ENCODE results near the gene EPHA10.
"Not testable (repeated sequence)": the region's sequence is repeated elsewhere in the genome, so short reads cannot be mapped to it uniquely, and the experiment has no call there.

The EPHA10 gene

DNA sequence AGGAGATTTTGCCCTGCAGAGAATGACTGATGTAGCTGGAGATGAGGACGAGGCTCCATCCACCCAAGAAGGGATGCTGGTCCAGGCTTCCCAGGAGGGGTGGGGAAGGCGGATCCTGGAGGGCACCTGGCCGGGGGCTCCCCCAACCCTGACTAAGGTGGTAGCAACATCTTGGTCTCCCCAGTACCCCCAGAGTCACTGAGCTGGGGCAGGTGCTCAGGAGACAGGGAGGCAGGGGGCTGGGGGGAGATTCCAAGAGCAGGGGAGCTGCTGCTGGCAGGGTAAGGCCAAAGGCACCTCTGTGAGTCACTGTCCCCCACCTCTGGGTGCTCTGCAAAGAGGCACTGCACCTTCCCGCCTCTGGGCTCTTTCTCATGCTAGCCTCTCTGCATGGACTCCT, 48.6 kb downstream of the EPHA10 start:
- DNase-seq (ENCODE audit: low read depth in 2 of 2): no peak

DNA sequence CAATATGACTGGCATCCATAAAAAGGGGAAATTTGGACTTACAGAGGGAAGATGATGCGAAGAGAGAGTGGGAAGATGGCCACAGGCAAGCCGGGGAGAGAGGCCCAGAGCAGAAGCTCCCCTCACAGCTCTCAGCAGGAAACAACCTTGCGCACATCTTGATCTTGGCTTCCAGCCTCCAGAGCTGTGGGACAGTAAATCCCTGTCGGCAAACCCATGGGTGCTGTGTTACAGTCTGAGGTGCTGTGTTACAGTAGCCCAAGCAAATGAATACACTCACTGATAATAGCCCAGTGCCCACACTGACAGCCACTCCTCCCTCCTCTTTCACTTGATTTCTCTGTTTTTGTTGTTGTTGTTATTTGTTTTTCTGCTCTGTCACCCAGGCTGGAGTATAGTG, 50.2 kb downstream of the EPHA10 start:
- DNase-seq (ENCODE audit: low read depth in 2 of 2): no peak

DNA sequence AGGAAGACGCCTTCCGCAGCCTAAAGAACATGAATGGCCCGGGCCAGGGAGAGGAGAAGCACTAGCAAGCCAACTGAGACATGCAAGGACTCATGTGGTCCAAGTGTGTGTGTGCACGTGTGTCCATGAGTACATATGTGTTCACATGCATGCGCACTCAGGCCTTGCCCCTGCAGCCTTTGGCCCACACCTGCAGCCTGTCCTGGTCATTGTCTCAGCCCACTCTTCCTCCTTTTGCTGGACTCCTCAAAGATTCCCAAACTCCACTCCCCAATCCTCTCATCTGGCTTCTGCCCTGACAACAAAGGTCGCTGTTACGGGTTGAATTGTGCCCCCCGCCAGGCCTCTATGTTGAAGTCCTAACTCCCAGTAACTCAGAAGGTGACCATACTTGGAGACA, 50.7 kb downstream of the EPHA10 start:
- DNase-seq (ENCODE audit: low read depth in 2 of 2): no peak

DNA sequence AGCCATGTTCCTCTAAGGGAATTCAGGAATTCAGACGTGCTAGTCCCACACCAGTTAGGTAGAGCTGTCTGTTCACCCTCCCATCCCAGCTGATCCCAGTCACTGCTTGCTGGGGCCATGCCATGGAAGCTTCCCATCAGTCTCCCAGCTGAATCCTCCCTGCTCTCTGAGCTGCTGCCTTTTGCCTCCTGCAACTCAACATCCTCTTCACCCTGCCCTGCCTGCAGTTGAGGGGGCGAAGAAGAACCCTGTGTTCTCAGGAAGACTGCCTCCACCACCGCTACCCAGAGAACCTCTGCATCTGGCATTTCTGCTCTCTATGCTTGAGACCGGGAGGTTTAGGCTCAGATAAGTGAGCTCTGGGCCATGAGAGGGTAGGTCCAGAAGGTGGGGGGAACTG, 56.4 kb downstream of the EPHA10 start:
- DNase-seq (ENCODE audit: low read depth in 2 of 2): no peak

DNA sequence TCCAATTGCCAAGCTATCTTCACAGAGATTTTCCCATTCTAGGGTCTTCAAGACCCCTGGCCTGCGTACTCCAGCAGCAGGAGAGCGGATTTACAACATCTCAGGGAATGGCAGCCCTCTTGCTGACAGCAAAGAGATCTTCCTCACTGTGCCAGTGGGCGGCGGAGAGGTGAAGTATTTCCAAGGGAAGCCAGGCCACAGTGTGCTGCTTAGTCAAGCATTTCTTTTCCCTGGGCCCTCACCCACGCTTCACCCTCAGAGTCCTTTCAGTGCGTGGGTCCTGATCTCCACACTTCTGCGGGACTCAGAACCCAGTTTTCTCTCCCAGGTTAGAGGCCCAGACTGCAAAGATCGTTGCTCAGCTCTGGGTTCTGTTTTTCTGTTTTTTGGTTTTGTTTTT, 59.5 kb downstream of the EPHA10 start:
- DNase-seq (ENCODE audit: low read depth in 2 of 2): peak in 1 of 2 donors; percentile 7

DNA sequence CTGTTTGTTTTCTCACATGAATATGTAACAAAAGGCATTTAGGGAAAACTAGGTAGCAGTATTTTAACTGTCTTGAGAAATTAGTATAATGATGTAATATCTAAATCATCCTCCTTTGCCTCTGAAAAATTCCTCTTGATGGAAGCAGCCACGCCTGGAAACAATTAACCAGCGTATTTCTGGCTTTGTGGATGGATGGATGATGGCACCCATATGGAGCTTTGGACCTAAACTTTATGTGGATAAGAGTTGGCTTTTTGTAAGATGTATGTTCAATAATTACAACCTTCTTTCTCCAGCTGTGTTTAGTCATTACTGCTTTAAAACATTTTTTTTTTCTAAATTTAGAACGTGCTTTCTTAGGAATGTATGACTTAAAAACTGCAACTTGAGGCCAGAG, 60.0 kb downstream of the EPHA10 start:
- DNase-seq (ENCODE audit: low read depth in 2 of 2): no peak

DNA sequence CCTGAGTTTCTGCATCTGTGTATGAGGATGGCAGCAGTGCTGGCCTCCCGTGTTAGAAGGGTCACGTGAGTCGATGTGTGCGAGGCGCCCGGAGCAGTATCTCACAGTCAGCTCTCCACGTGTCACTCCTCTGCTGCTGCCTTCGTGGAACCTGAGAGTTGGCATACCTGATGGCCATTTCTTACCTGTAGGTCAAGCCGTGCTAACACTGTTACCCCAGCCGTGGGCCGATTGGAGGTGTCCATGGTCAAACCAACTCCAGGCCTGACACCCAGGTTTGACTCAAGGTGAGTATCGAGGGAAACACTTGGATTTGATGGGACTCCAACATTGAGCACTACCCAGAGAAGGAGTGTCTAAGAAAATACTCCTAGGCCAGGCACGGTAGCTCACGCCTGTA, 61.9 kb downstream of the EPHA10 start:
- no peak for DNase-seq (ENCODE audit: low read depth in 2 of 2)

DNA sequence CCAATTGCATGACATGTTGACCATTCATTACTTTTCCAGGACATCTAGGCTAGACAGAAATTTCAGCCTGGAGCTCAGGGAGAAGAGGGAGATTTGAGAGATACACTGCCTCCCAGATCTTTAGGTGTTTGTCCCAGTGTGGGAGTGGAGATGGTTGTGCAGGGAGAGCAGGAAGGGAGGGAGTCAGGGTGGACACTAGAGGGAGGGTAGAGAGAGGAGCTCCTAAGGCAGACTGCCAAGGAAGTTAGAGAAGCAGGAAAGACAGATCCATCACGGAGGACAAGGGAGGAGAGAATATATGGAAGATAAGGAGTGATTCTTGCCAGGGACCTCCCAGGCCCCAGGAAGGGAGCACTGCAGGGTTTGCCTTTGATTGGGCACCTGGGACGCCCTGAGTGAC, 63.9 kb downstream of the EPHA10 start:
- DNase-seq (ENCODE audit: low read depth in 2 of 2): no peak

DNA sequence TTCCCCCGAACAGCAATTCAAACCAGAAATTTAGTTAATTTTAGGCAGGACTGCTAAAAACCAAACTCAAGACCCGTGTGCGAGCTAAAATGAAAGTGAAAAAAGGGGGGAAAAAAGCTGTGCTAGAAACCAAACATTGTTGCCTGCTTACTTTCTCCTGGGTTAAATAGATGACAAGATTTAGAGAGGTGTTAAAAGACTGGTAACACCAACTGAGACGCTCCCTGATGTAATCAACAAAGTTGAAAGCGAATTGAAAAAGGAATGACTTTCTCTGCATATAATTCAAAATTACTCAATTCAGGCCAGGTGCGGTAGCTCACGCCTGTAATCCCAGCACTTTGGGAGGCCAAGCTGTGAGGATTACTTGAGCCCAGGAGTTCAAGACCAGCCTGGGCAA, 65.8 kb downstream of the EPHA10 start:
- DNase-seq (ENCODE audit: low read depth in 2 of 2): no peak

DNA sequence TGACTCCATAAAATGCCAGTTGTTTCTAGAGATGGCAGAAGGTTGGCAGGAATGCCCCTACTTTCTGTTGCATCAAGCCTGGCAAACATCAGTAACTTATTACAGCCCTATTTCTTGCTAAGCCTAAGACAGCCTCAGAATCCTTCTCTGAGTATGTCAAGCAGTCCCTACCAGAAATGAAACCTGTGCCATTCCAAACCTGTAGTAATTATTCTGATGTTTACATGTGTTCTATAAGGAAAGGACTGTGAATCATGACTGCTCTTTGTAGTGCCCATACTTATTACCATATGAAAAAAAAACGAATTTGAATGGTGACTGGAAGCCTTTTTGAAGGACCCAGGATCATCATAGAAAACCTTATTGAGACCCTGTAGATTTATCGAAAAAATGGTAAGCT, 67.2 kb downstream of the EPHA10 start:
- DNase-seq (ENCODE audit: low read depth in 2 of 2): no peak

DNA sequence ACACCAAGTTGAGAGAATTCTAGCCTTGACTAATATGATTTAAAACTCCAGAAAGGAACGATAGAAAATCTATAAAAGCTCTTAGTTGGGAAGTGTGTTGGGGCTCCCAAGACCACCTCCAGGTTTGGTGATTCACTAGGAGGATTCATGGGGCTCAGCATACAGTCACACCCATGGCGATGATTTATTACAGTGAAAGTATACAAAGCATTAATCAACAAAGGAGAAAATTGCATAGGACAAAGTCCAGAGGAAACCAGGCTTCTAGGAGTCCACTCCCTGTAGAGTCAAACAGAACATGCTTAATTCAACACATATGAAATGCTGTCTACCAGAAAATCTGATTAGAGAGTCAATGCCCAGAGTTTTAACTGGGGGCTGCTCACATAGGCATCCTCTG, 67.8 kb downstream of the EPHA10 start:
- DNase-seq (ENCODE audit: low read depth in 2 of 2): no peak

DNA sequence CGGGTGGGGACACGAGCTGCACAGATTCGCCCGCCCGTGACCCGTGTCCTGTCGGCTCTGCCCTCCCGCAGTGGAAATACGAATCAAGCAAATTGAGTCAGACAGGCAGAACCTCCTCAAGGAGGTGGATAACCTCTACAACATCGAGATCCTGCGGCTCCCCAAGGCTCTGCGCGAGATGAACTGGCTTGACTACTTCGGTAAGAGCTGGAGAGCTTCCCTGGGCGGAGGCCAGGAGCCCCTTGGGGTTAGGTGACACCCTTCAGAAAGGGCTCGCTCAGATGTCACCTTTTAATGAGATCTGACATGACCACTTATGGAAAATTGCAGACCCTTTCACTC, 72.1 kb downstream of the EPHA10 start:
- no peak for DNase-seq (ENCODE audit: low read depth in 2 of 2)

DNA sequence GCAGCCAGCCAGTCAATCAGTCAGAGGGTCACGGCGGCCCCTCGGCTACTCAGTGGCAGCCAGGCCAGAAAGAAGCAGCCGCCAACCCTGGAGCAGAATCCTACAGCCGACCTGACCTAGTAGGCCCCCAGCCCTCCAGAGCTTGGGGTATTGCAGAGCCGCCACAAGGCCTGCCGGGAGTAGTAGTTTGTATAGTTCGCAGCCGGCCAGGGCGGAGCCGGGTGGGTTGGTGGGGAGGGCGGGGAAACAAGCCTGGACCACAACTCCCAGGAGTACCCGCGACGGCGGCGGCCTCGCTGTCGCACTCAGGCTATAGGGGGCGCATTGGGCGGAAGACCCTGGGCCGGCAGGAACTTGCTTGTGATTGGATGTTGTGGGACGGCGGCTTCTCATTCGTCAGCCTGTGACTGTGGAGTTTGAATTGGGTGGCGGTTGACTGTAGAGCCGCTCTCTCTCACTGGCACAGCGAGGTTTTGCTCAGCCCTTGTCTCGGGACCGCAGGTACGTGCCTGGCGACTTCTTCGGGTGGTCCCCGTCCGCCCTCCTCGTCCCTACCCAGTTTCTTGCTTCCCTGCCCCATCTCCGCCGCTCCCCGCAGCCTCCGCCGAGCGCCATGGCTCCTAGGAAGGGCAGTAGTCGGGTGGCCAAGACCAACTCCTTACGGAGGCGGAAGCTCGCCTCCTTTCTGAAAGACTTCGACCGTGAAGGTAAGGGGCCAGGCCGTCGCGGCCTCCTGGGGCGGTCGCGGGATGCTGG, 72.7 kb downstream of the EPHA10 start, which contains the start of gene CDCA8:
CDCA8 (plus strand) TSS at position 439 of the 756 bp plus-strand sequence; CDS start at position 614, 175 bp downstream.
- DNase-seq (ENCODE audit: low read depth in 2 of 2): peak; percentile 98 to 99

DNA sequence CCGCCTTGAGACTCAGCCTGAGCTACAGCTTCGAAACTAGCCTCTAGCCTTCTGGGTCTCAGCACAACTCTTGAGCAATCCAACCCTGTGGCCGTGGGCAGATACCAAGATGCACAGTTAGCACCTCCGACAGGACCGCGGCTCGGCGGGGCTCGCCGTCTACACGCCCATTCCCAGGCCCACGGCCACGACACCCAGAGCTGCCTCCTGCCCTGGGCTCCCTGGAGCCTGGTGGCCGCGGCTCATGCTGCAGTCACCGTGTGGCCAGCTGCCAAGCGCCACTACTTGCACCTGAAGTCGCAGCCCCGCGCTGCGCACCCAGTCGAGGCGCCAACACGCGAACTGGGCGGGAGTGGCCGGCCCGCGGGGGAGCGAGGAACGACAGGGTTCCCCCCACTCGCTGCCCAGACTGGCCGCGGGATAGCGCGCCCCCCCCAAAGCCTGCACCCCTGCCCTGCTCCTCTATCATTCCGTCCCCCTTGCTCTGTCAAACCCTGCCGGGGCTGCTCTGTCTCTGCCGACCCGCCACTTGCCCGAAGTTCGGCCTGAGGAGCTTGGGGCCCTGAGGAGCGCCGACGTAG, 73.3 kb downstream of the EPHA10 start:
- peak in 1 of 2 donors; percentile 7 for DNase-seq (ENCODE audit: low read depth in 2 of 2)

DNA sequence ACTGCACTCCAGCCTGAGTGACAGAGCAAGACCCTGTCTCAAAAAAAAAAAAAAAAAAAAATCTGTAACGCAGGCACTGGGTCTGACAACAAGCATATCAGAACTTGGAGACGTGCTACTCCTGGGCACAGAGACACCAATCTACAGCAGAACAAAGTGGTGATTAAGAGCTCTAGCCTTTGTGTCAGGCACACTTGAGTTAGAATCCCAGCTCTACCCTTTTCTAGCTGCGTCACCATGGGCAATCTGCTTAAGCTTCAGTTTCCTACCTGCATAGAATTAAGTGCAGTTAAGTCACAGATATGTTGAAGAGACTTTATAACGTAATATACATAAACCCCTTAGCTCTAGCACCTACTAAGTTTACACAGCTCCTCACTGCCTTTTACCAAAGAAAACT, 76.0 kb downstream of the EPHA10 start:
- DNase-seq (ENCODE audit: low read depth in 2 of 2): no peak

DNA sequence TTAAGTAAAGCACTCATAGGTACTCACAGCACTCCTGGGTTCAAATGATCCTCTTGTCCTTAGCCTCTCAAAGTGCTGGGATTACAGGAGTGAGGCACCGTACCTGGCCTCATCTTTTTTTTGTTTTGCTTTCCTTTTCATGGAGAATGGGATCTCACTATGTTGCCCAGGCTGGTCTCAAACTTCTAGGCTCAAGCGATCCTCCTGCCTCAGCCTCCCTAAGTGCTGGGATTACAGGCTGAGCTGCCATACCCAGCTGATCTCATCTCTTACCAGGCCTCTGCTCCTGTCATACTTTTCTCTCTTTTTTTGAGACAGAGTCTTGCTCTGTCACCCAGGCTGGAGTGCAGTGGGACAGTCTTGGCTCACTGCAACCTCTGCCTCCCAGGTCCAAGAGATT, 77.2 kb downstream of the EPHA10 start:
- DNase-seq (ENCODE audit: low read depth in 2 of 2): not testable (repeated sequence)

DNA sequence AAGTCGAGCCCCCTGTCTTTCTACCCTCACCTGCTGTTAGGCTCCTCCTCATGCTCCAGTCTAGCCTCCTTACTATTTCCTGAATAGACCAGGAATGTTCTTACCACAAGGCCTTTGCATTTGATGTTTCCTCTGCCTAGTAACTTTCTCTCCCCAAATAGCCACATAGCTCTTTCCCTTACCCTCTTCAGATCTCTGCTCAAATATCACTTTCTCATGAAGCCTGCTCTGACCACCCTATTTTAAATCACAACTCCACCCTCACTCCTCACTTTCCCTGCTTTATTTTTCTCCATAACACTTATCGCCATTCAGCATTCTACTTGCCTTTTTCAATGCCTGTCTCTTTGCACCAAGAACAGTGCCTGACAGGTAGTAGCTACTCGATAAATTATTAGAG, 79.2 kb downstream of the EPHA10 start:
- no peak for DNase-seq (ENCODE audit: low read depth in 2 of 2)

DNA sequence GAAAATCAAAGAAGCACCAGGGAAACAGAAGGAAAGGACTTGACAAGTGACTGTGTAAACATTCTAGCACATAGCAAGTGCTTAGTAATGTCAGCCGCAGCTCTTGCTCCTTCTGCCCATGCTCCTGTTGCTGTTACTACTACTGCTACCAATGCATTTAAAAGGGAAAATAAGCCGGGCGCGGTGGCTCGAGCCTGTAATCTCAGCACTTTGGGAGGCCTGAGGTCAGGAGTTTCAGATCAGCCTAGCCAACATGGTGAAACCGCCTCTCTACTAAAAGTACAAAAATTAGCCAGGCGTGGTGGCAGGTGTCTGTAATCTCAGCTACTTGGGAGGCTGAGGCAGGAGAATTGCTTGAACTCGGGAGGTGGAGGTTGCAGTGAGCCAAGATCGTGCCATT, 80.7 kb downstream of the EPHA10 start:
- not testable (repeated sequence) for DNase-seq (ENCODE audit: low read depth in 2 of 2)

DNA sequence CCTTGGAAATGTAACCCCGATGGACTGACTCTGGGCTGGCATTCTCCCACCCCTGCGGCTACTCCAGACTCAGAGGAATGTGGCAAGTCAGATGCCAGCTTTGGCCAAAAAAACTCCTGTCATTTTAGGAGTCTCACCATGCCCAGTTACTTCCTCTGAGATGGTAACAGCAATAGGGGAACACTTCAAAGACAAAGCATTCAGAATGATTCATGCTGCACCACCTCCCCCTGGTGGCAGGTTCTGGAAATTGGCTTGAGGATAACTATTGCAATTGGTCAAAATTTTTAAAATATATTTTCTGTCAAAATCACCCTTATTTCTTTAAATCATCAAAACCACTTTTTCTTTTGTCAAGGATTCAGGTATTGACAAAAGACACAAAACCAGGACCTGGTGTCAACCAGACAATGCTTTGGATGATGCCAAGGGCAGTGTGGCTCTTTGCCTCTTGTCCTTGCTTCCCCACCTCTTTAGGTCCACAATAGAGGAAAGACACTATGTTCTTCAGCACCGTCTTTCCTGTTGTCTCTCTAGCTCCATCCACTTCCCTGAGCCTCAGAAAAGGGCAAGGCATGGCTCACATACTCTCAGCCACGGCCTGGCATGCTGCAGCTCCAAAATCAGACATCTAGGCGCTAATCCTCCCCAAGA, 82.5 kb downstream of the EPHA10 start:
- peak; percentile 22 to 43 for DNase-seq (ENCODE audit: low read depth in 2 of 2)

DNA sequence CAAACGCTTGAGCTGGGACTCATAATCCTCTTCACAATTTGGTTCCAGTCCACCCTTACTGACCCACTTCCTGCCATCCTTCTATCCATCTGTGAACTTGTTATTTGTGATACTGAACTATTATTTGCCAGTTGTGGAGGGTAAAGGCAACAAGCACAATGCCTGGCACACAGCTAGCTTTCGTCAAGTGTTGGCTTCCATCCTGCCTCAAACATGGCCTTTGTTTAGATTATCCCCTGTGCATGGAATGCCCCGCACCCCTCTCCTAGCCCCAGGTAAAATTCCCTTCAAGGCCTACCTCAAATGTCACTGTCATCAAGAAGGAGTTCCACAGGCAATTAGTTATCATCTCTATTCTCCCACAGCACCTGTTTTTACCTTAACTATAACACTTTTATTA, 84.0 kb downstream of the EPHA10 start:
- DNase-seq (ENCODE audit: low read depth in 2 of 2): no peak

DNA sequence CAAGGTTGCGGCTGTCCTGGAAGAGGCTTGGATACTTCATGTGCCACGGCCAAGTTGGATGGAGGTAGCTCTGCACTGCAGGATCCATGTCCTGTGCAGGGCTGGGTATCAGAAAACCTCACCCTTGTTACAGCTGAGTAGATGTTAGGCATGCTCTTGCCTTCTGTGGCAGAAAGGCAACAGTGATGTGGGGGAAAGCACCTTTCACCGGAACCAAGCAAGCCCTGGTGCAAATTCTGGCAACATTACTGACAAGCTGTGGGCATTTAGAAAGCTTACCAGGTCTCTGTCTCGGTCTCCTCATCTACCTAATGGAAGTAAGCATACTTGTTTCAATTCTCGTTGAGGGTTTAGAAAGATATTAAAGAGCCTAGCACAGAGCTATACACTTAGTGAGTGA, 87.1 kb downstream of the EPHA10 start:
- no peak for DNase-seq (ENCODE audit: low read depth in 2 of 2)

DNA sequence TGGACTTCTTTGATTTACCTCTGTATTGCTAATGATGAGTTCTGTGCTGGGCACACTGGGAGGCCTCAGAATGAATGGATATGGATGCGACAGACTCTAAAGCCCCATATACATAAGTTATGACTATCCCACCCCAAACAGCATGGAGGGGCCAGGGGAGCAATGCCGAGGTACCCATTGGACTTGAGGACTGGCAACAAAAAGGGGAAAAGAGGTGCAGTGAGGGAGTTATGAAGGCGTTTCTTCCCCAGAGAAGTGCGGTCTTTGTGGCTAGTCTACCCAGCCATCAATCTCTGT, 87.8 kb downstream of the EPHA10 start:
- DNase-seq (ENCODE audit: low read depth in 2 of 2): no peak
